GM21528 (cell line): ENCODE data around the gene ADM5.
"Not testable (repeated sequence)": the region's sequence is repeated elsewhere in the genome, so short reads cannot be mapped to it uniquely, and the experiment has no call there.

Experiments used
- ATAC-seq: cut with Tn5 transposase; IDR thresholded peaks from one replicate; pipeline ENCODE4 v1.9.1; 2021; ENCODE audit warnings: mild to moderate bottlenecking, moderate library complexity; ENCODE audit not compliant: unreplicated experiment, low FRiP score

Gene ADM5

GRCh38 chr19:49696865-49697264, 7.5 kb downstream of the ADM5 start:
- ATAC-seq: no peak

GRCh38 chr19:49699364-49699763, 10.0 kb downstream of the ADM5 start:
- ATAC-seq: no peak

GRCh38 chr19:49700563-49700962, 11.2 kb downstream of the ADM5 start:
- ATAC-seq: no peak

GRCh38 chr19:49701271-49701786, 11.9 kb downstream of the ADM5 start:
- ATAC-seq: no peak

GRCh38 chr19:49704888-49705642, 15.7 kb downstream of the ADM5 start:
- no peak for ATAC-seq

GRCh38 chr19:49705919-49706318, 16.5 kb downstream of the ADM5 start:
- ATAC-seq: no peak

- no peak for ATAC-seq
Measured at GRCh38 chr19:49710372-49710951, 21.1 kb downstream of the ADM5 start.

- no peak for ATAC-seq
Measured at GRCh38 chr19:49712397-49712859, 23.0 kb downstream of the ADM5 start.

- ATAC-seq: no peak
Measured at GRCh38 chr19:49713236-49713845, 23.9 kb downstream of the ADM5 start.

GRCh38 chr19:49716154-49716553, 26.8 kb downstream of the ADM5 start:
- ATAC-seq: no peak

GRCh38 chr19:49718511-49718910, 29.1 kb downstream of the ADM5 start:
- no peak for ATAC-seq

GRCh38 chr19:49718991-49719390, 29.6 kb downstream of the ADM5 start:
- ATAC-seq: no peak

GRCh38 chr19:49719420-49719819, 30.0 kb downstream of the ADM5 start:
- ATAC-seq: not testable (repeated sequence)

GRCh38 chr19:49727217-49728030, 38.0 kb downstream of the ADM5 start:
- no peak for ATAC-seq

- no peak for ATAC-seq
Measured at GRCh38 chr19:49730166-49730565, 40.8 kb downstream of the ADM5 start.

- ATAC-seq: no peak
Measured at GRCh38 chr19:49738268-49738667, 48.9 kb downstream of the ADM5 start.

GRCh38 chr19:49739098-49739497, 49.7 kb downstream of the ADM5 start:
- no peak for ATAC-seq

- ATAC-seq: no peak
Measured at GRCh38 chr19:49739933-49740332, 50.5 kb downstream of the ADM5 start.
